Keratinocyte (primary cell): Measurements from ENCODE around the gene BCL2L1. TPM values are rescaled to one million over a fixed set of nuclear protein-coding genes. Genes with fewer than 3 reads are reported as not detected.

Experiments used
- DNase-seq: peaks from one replicate; pipeline ENCODE4 v3.0.0-alpha.2; 2011; ENCODE audit warnings: low read depth, missing footprints, low spot score
- FAIRE-seq: peaks from 2 replicates; lab custom pipeline; 2011; peaks lifted over from hg19 to GRCh38; lab: Jason Lieb, UNC
- H2AFZ ChIP-seq: 2 replicates; pipeline ENCODE4 v1.6.0; 2012; ENCODE audit warnings: low read length, control low read depth, inconsistent platforms; ENCODE audit not compliant: control insufficient read depth
- H3K27ac ChIP-seq: 2 replicates; pipeline ENCODE4 v1.5.1; 2011; ENCODE audit warnings: low read length; ENCODE audit not compliant: control insufficient read depth, insufficient read depth
- H3K27me3 ChIP-seq: 3 replicates; pipeline ENCODE4 v1.6.0; 2011; ENCODE audit warnings: low read length; ENCODE audit not compliant: control insufficient read depth, insufficient read depth; ENCODE audit errors: extremely low read depth
- H3K36me3 ChIP-seq, 2 experiments: 2 replicates in 1 of 2; 3 replicates in 1 of 2; pipeline ENCODE4 v1.5.1; 2011; ENCODE audit warnings: low read length in 2 of 2, mild to moderate bottlenecking in 1 of 2; ENCODE audit not compliant: control insufficient read depth in 2 of 2, insufficient read depth in 2 of 2; ENCODE audit errors: extremely low read depth in 1 of 2
- H3K4me1 ChIP-seq: 3 replicates; pipeline ENCODE4 v1.5.1; 2011; ENCODE audit warnings: low read length; ENCODE audit not compliant: control insufficient read depth, insufficient read depth; ENCODE audit errors: extremely low read depth
- H3K4me2 ChIP-seq: 3 replicates; pipeline ENCODE4 v1.6.0; 2011; ENCODE audit warnings: low read depth, low read length; ENCODE audit not compliant: control insufficient read depth, insufficient read depth; ENCODE audit errors: extremely low read depth
- H3K4me3 ChIP-seq, 3 experiments: fragments of 200-600 bp in 1 of 3; sonication (generic) in 1 of 3; 2 replicates in 2 of 3; 3 replicates in 1 of 3; pipeline ENCODE4 v1.5.1; 2011 to 2016; ENCODE audit warnings: low read length in 3 of 3, mild to moderate bottlenecking in 3 of 3, control low read depth in 2 of 3, inconsistent platforms in 1 of 3, low read depth in 1 of 3, mixed read lengths in 1 of 3, mixed run types in 1 of 3, moderate library complexity in 1 of 3; ENCODE audit not compliant: control insufficient read depth in 2 of 3, insufficient read depth in 2 of 3; ENCODE audit errors: extremely low read depth in 1 of 3
- H3K79me2 ChIP-seq: 2 replicates; pipeline ENCODE4 v1.6.0; 2012; ENCODE audit warnings: low read length; ENCODE audit not compliant: control insufficient read depth, insufficient read depth
- H3K9ac ChIP-seq: 3 replicates; pipeline ENCODE4 v1.6.0; 2011; ENCODE audit warnings: low read length; ENCODE audit not compliant: control insufficient read depth, insufficient read depth; ENCODE audit errors: extremely low read depth
- H3K9me1 ChIP-seq: 3 replicates; pipeline ENCODE4 v1.6.0; 2011; ENCODE audit warnings: low read length; ENCODE audit not compliant: control insufficient read depth, insufficient read depth; ENCODE audit errors: extremely low read depth
- H3K9me3 ChIP-seq: 2 replicates; pipeline ENCODE4 v1.5.1; 2012; ENCODE audit warnings: low read depth, low read length; ENCODE audit not compliant: control insufficient read depth
- H4K20me1 ChIP-seq: 3 replicates; pipeline ENCODE4 v1.6.0; 2011; ENCODE audit warnings: low read length; ENCODE audit not compliant: control insufficient read depth, insufficient read depth; ENCODE audit errors: extremely low read depth
- EZH2 ChIP-seq: IDR thresholded peaks from one replicate; pipeline ENCODE4 v1.6.1; 2012; ENCODE audit warnings: inconsistent platforms, mild to moderate bottlenecking, low read length, moderate library complexity
- dilution Hi-C: fragments of 300-500 bp; cut with MboI; formaldehyde crosslinking; loops from one replicate; pipeline ENCODE4 v1.7.0; 2020; ENCODE audit warnings: low sequenced_read_pairs; ENCODE audit not compliant: extremely low pct_ligation_motif_present
- polyA plus RNA-seq, 5 experiments: library from polyadenylated mRNA; depleted of rRNA in 3 of 5; stranded (reverse) in 3 of 5; stranded (forward) in 1 of 5; unstranded in 1 of 5; fragments of >200 nt; gene quantifications; 1 replicate in 1 of 5; 2 replicates in 3 of 5; 3 replicates in 1 of 5; pipeline versions ENCODE4 v1.2.1 to v1.2.3, GENCODE V29; 2011 to 2012; ENCODE audit warnings: missing spikeins in 2 of 5, low read depth in 1 of 5, low replicate concordance in 1 of 5
- TF ChIP-seq, protein P1 (sequence below), 3 experiments: IDR thresholded peaks in 1 of 3; conservative IDR thresholded peaks in 1 of 3; optimal IDR thresholded peaks in 1 of 3; 2 replicates in 2 of 3; 3 replicates in 1 of 3; pipeline versions ENCODE3 to v1.5.1; 2011; ENCODE audit warnings: low read length in 3 of 3, mild to moderate bottlenecking in 3 of 3, moderate library complexity in 2 of 3, control low read depth in 1 of 3, inconsistent platforms in 1 of 3; ENCODE audit not compliant: insufficient read depth in 2 of 3; ENCODE audit errors: extremely low read depth in 1 of 3

The BCL2L1 gene
- polyA plus RNA-seq, 1 donor (not counting 4 experiments of a cell fraction or from before 2014, with no cell fraction given) = 109 TPM

DNA sequence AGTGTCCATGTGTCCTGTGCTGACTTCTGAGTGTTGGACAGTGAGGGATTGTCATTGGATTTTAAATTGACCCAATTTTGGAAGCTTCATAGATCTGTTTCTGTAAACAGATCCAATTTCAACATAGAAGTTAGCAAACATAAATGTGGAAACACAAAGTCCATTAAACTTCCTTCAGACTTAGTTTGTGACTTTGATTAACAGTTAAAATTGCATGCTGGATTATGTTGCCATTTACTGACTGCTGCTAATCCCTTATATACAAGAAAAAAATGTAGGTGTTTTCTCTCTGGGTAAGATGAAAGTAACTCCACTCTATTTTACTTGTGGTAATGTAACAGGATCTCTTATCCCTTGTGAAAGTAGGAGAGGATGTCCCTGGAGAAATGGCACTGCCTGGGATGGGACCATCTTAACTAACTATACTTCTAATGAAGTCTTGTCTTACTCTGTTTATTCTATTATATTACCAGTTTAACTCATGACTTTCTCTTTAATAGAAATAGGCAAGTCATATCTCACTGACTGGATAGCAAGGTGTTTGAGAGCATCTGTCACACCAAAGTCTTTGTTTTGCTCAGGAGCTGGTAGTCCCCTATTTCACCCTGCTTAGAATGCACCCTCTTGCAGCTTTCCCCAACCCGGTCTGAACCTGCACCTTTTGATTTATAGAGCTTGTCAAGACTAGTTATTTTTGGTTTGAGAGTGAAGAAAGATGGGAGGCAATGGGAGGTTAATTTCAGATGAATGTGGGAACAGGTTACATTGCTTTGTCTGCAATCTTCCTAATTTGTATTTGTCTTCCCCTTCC is 23.6 kb upstream of the BCL2L1 start:
- H3K9me3 ChIP-seq = no peaks in the 10 kb centered on the region
- dilution Hi-C loops = no loop called here
- peaks cover 88% of the 10 kb centered on the region for H3K79me2 ChIP-seq
- no peak for DNase-seq
- H3K9me1 ChIP-seq = no peaks in the 10 kb centered on the region
- no peak overlapping the region for H3K4me3 ChIP-seq
- no peak overlapping the region for H3K9ac ChIP-seq
- H3K4me2 ChIP-seq = peak overlapping the region; percentile 29
- H2AFZ ChIP-seq = no peak overlapping the region
- TF ChIP-seq, protein P1, sequence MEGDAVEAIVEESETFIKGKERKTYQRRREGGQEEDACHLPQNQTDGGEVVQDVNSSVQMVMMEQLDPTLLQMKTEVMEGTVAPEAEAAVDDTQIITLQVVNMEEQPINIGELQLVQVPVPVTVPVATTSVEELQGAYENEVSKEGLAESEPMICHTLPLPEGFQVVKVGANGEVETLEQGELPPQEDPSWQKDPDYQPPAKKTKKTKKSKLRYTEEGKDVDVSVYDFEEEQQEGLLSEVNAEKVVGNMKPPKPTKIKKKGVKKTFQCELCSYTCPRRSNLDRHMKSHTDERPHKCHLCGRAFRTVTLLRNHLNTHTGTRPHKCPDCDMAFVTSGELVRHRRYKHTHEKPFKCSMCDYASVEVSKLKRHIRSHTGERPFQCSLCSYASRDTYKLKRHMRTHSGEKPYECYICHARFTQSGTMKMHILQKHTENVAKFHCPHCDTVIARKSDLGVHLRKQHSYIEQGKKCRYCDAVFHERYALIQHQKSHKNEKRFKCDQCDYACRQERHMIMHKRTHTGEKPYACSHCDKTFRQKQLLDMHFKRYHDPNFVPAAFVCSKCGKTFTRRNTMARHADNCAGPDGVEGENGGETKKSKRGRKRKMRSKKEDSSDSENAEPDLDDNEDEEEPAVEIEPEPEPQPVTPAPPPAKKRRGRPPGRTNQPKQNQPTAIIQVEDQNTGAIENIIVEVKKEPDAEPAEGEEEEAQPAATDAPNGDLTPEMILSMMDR (optimal IDR thresholded peaks at IDR 0.05 in 1 of 3, IDR thresholded peaks at IDR 0.05 in 1 of 3, conservative IDR thresholded peaks at IDR 0.05 in 1 of 3; ENCODE audit: extremely low read depth in 1 of 3, insufficient read depth in 2 of 3, low read length in 3 of 3) = no peak
- H4K20me1 ChIP-seq = no peaks in the 10 kb centered on the region
- peaks cover 6% of the 10 kb centered on the region for H3K4me1 ChIP-seq
- H3K27ac ChIP-seq = no peak overlapping the region
- no peak for FAIRE-seq
- H3K36me3 ChIP-seq = peaks cover 0 to 14% of the 10 kb centered on the region in 2 experiments
- H3K27me3 ChIP-seq = no peaks in the 10 kb centered on the region

- FAIRE-seq (no peak), DNase-seq (no peak)
- Histone ChIP-seq H3K9me3 (no peaks in the 10 kb centered on the region), H3K27me3 (no peaks in the 10 kb centered on the region), H3K27ac (peak overlapping the region; percentile 89), H3K36me3 (peaks cover 0 to 3% of the 10 kb centered on the region in 2 experiments), H2AFZ (no peak overlapping the region), H3K4me1 (peaks cover 13% of the 10 kb centered on the region), H3K9me1 (no peaks in the 10 kb centered on the region), H3K79me2 (peaks cover 61% of the 10 kb centered on the region), H3K9ac (peak overlapping the region; percentile 93), H3K4me3 (peak overlapping the region; percentile 79 to 98 (median 95)), H3K4me2 (peak overlapping the region; percentile 80), H4K20me1 (no peaks in the 10 kb centered on the region)
- dilution Hi-C loops = no loop called here
- no peak for TF ChIP-seq EZH2
- TF ChIP-seq, protein P1 (optimal IDR thresholded peaks at IDR 0.05 in 1 of 3, IDR thresholded peaks at IDR 0.05 in 1 of 3, conservative IDR thresholded peaks at IDR 0.05 in 1 of 3; ENCODE audit: extremely low read depth in 1 of 3, insufficient read depth in 2 of 3, low read length in 3 of 3) = no peak
Measured at GRCh38 chr20:31740656-31741323, 18.1 kb upstream of the BCL2L1 start.
